Skeletal muscle tissue (tissue), 4 donors: ENCODE data around the gene WDR49. TPM values are rescaled to one million over a fixed set of nuclear protein-coding genes. Genes with fewer than 3 reads are reported as not detected.

Experiments used
- H3K27ac ChIP-seq: one replicate; pipeline ENCODE4 v1.7.0; 2013; ENCODE audit warnings: mild to moderate bottlenecking, low read depth, low read length, inconsistent platforms
- H3K27me3 ChIP-seq, 3 donors: one replicate each; pipeline ENCODE4 v1.7.0; 2013; ENCODE audit warnings: low read length in 3 of 3; ENCODE audit not compliant: control insufficient read depth in 3 of 3, insufficient read depth in 3 of 3
- H3K36me3 ChIP-seq, 3 donors: one replicate each; pipeline ENCODE4 v1.7.0; 2013; ENCODE audit warnings: low read length in 3 of 3; ENCODE audit not compliant: control insufficient read depth in 3 of 3, insufficient read depth in 3 of 3
- H3K4me1 ChIP-seq, 3 donors: one replicate each; pipeline ENCODE4 v1.7.0; 2013; ENCODE audit warnings: low read length in 3 of 3, mild to moderate bottlenecking in 3 of 3; ENCODE audit not compliant: control insufficient read depth in 3 of 3, insufficient read depth in 3 of 3
- H3K4me3 ChIP-seq, 3 donors: one replicate each; pipeline ENCODE4 v1.7.0; 2013; ENCODE audit warnings: low read length in 3 of 3
- H3K9ac ChIP-seq, 3 donors: one replicate each; pipeline ENCODE4 v1.7.0; 2013; ENCODE audit warnings: low read length in 3 of 3, mild to moderate bottlenecking in 3 of 3, moderate library complexity in 2 of 3, low read depth in 1 of 3
- H3K9me3 ChIP-seq, 3 donors: one replicate each; pipeline ENCODE4 v1.7.0; 2013; ENCODE audit warnings: low read length in 3 of 3; ENCODE audit not compliant: control insufficient read depth in 3 of 3
- total RNA-seq: library from RNA; depleted of rRNA; stranded (reverse); fragments of >200 nt; gene quantifications from one replicate; pipeline ENCODE4 v1.2.3, GENCODE V29; 2014
- donor health status: Osteomylitis.

WDR49 gene
- total RNA-seq, 1 donor from 2014 or later = 5.7 TPM

DNA sequence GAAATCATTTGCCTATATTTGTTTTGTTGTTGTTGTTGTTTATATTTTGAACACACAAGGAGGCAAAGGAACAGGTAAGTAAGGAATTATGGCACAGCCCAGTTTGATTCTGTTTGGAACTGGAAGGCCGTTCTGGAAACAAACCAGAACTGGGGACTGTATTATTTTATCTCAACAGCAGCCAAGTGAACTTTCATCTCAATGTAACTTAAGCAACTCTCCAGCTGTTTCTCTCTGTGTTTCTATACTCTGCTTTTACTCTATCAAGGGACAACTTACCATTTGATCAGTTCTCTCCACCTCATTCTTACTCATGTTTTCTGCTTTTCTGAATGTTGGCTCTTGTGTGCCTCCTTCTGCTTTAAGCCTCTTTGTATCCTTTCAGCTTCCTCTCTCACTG, 16.0 kb upstream of the WDR49 start:
- Histone ChIP-seq H3K27me3 (no peaks in the 10 kb centered on the region), H3K4me1 (no peaks in the 10 kb centered on the region), H3K27ac (no peak overlapping the region), H3K9me3 (no peaks in the 10 kb centered on the region), H3K36me3 (no peaks in the 10 kb centered on the region), H3K9ac (no peak overlapping the region), H3K4me3 (no peak overlapping the region)

GRCh38 chr3:167668651-167669050, 14.9 kb upstream of the WDR49 start:
- Histone ChIP-seq H3K4me3 (no peak overlapping the region), H3K36me3 (no peaks in the 10 kb centered on the region), H3K27ac (no peak overlapping the region), H3K27me3 (no peaks in the 10 kb centered on the region), H3K9ac (no peak overlapping the region), H3K4me1 (no peaks in the 10 kb centered on the region), H3K9me3 (no peaks in the 10 kb centered on the region)

GRCh38 chr3:167666563-167666962, 12.8 kb upstream of the WDR49 start:
- H3K4me1 ChIP-seq = no peaks in the 10 kb centered on the region
- no peaks in the 10 kb centered on the region for H3K36me3 ChIP-seq
- H3K4me3 ChIP-seq = no peak overlapping the region
- H3K9ac ChIP-seq = no peak overlapping the region
- no peak overlapping the region for H3K27ac ChIP-seq
- no peaks in the 10 kb centered on the region for H3K9me3 ChIP-seq
- no peaks in the 10 kb centered on the region for H3K27me3 ChIP-seq

DNA sequence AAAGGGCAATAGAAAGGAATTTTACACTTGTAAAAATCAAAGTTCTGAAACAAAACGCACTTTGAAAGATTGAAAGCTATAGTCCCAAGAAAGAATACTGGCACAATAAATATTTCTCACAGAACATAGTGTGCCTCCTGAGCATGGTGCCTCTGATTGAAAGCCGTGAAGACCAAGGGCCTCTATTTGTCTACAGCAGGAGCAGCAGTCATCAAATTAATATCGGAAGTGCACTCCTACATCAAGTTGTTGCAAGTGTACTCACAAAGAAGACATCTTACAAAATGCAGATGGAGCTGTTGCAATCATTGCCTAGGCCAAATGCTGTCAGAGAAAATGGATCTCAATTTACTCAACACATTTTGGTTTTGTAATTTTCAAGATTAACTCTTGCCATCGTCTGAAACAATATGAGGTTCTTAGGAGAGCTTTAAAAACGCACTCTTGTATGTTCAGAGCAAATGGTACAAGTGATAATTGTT, 9.2 kb upstream of the WDR49 start:
- Histone ChIP-seq H3K9me3 (no peaks in the 10 kb centered on the region), H3K27me3 (no peaks in the 10 kb centered on the region), H3K4me3 (no peak overlapping the region), H3K36me3 (no peaks in the 10 kb centered on the region), H3K27ac (no peak overlapping the region), H3K9ac (no peak overlapping the region), H3K4me1 (no peaks in the 10 kb centered on the region)

DNA sequence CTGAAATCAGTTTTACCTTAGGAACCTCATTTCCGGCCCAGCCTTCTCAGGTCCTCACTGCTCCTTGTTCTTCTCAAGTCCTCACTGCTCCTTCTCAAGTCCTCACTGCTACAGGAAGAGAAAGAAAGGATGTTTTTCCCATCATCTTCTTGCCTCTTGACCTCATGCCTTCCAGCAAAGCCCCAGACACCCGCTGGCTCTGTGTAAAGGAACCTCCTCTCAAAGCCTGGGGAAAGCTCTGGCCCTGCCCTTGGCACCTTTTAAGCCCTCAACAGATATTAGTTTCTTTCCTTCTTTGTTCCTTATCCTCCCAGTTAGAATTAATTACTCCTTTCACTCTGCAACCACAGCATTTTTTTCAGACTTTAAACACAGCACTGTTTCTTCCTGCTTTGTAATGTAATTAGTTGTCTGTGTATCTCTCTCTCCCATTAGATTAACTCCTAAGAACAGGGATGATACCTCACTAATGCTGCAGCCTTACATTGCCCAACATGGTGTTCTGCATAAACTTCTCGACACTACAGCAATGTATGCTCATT, 4.0 kb upstream of the WDR49 start:
- H3K4me1 ChIP-seq = no peaks in the 10 kb centered on the region
- H3K27me3 ChIP-seq = no peaks in the 10 kb centered on the region
- H3K36me3 ChIP-seq = no peaks in the 10 kb centered on the region
- H3K4me3 ChIP-seq = no peak overlapping the region
- H3K27ac ChIP-seq = no peak overlapping the region
- H3K9me3 ChIP-seq = no peaks in the 10 kb centered on the region
- H3K9ac ChIP-seq = no peak overlapping the region

- Histone ChIP-seq H3K27ac (no peak overlapping the region), H3K4me1 (no peaks in the 10 kb centered on the region)
Measured at GRCh38 chr3:167656821-167657220, 3.1 kb upstream of the WDR49 start.

DNA sequence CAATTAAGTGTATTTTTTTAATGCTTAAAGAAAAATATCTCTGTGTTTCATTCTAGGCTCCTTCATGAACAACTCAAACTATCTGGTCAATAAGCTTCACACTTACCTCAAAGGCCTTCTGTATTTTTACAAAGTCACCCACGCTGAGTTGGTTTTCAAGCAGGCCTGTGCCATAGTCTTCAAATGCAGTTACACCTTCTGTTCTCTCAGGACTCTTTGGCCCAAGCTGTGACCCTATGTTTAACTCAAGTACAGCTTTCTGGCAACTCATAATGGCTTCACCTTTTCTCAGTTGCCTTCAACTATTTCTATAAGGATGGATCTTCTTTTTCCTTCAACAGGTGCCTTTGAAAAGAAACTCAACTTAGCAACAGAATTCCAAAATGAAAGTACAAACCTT, 587 bp downstream of the WDR49 start:
- Histone ChIP-seq H3K36me3 (no peaks in the 10 kb centered on the region), H3K4me1 (no peaks in the 10 kb centered on the region), H3K9me3 (no peaks in the 10 kb centered on the region), H3K4me3 (no peak overlapping the region), H3K9ac (no peak overlapping the region), H3K27ac (no peak overlapping the region), H3K27me3 (no peaks in the 10 kb centered on the region)

More at GRCh38 chr3:167656821-167657220, 3.1 kb upstream of the WDR49 start:
- no peak overlapping the region for H3K4me3 ChIP-seq
- H3K9me3 ChIP-seq = no peaks in the 10 kb centered on the region
- no peaks in the 10 kb centered on the region for H3K27me3 ChIP-seq
- H3K36me3 ChIP-seq = no peaks in the 10 kb centered on the region
- no peak overlapping the region for H3K9ac ChIP-seq

DNA sequence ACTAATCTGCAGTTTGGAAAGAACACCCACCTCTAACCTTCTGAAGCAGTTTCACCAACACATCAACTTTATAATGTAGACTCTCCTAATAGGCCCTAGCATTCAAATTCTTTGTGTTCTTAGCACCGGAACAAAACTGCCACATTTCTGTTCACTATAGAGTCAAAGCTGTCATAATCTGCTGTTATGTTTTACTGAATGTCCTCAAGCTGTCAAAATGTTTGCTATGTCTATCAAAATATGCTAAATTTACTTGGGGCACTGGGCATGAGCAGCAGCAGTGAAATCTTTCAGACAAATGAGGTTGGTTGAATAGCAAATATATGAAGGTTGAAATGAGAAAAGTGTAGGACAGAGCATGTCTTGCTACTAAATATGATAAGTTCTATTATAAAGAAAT, 1.9 kb downstream of the WDR49 start:
- no peaks in the 10 kb centered on the region for H3K9me3 ChIP-seq
- no peaks in the 10 kb centered on the region for H3K36me3 ChIP-seq
- no peak overlapping the region for H3K4me3 ChIP-seq
- no peak overlapping the region for H3K9ac ChIP-seq
- H3K27me3 ChIP-seq = no peaks in the 10 kb centered on the region
- H3K27ac ChIP-seq = no peak overlapping the region
- no peaks in the 10 kb centered on the region for H3K4me1 ChIP-seq

DNA sequence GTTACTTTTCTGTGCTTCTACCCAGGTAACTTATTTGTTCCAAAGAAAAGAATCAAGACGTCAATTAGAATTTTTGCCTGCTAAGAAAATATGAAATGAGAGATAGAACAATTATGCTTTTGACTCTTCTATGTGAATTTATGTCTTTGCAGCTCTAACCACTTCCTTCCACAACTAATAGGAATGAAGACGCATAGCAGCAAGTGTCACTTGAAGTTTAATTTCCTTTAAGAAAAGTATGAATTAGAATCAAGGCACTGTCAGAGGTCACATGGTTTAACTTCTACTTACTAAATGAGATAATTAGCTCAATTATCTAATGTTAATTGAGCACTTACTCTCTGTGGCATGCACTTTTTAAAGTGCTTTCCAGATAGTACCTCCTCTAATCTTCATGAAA, 3.3 kb downstream of the WDR49 start:
- H3K27me3 ChIP-seq = no peaks in the 10 kb centered on the region
- no peaks in the 10 kb centered on the region for H3K9me3 ChIP-seq
- H3K9ac ChIP-seq = no peak overlapping the region
- no peak overlapping the region for H3K4me3 ChIP-seq
- H3K4me1 ChIP-seq = no peaks in the 10 kb centered on the region
- no peaks in the 10 kb centered on the region for H3K36me3 ChIP-seq
- no peak overlapping the region for H3K27ac ChIP-seq

- Histone ChIP-seq H3K36me3 (no peaks in the 10 kb centered on the region), H3K27me3 (no peaks in the 10 kb centered on the region), H3K4me1 (no peaks in the 10 kb centered on the region), H3K27ac (no peak overlapping the region), H3K9me3 (no peaks in the 10 kb centered on the region), H3K9ac (no peak overlapping the region), H3K4me3 (no peak overlapping the region)
Measured at GRCh38 chr3:167649746-167650145, 4.0 kb downstream of the WDR49 start.
